ENCODE data around the gene KRT14. TPM values are rescaled to one million over a fixed set of nuclear protein-coding genes. Genes with fewer than 3 reads are reported as not detected.

Gene KRT14
- total RNA-seq, 1 experiment from 2014 or later = not detected

GRCh38 chr17:41532947-41533570 lies 53.6 kb downstream of the KRT14 start:
- Mint-ChIP-seq H3K9me3 (no peaks in the 10 kb centered on the region; a peak in 1 of 5 replicates), H3K36me3 (ENCODE audit: insufficient read depth in 1 of 3, low read depth in 3 of 3) (no peaks in the 10 kb centered on the region), H3K27me3 (ENCODE audit: low read depth) (peaks cover 26% of the 10 kb centered on the region), H3K27ac (no peak overlapping the region), H3K4me3 (no peak overlapping the region), H3K4me1 (peaks cover 41 to 52% of the 10 kb centered on the region in 2 experiments)
- H3K56ac ChIP-seq (ENCODE audit: insufficient read length, low read depth, low read length) = no peak overlapping the region
- no peak for DNase-seq
- H3K9ac ChIP-seq (ENCODE audit: extremely low read depth, insufficient read length, low read length) = no peak overlapping the region
- H3K79me1 ChIP-seq (ENCODE audit: insufficient read depth, low read depth, low read length, poor library complexity, severe bottlenecking) = no peaks in the 10 kb centered on the region
- H2BK120ac ChIP-seq (ENCODE audit: low read depth, low read length, poor library complexity, severe bottlenecking) = no peak overlapping the region
- no peak overlapping the region for H4K5ac ChIP-seq (ENCODE audit: insufficient read length, low read depth, low read length)
- WGBS (ENCODE audit: extremely low coverage, insufficient read length, low lambda C conversion rate) = no CpG with 5 or more reads among the region's 9 CpGs
- H2AFZ ChIP-seq (ENCODE audit: low read length) = no peak overlapping the region
- H3K18ac ChIP-seq (ENCODE audit: insufficient read length, low read depth, low read length) = no peak overlapping the region
- H3K27ac ChIP-seq (ENCODE audit: insufficient read length, low read depth, low read length) = no peak overlapping the region
- H2BK20ac ChIP-seq (ENCODE audit: low read depth, low read length, poor library complexity, severe bottlenecking) = no peak overlapping the region
- H3K23me2 ChIP-seq (ENCODE audit: insufficient read length, low read depth, low read length, poor library complexity, severe bottlenecking) = peaks cover 6% of the 10 kb centered on the region
- no peak overlapping the region for H3K4ac ChIP-seq (ENCODE audit: low read depth, low read length)
- no peaks in the 10 kb centered on the region for H3K9me3 ChIP-seq (ENCODE audit: control insufficient read depth, low read depth, low read length)
- H3K23ac ChIP-seq (ENCODE audit: insufficient read length, low read depth, low read length) = no peak overlapping the region
- H4K8ac ChIP-seq (replicated peaks; ENCODE audit: insufficient read length, low read depth, low read length) = no peak overlapping the region
- no peak overlapping the region for H3T11ph ChIP-seq (ENCODE audit: low read length)
- H3K4me2 ChIP-seq (ENCODE audit: insufficient read depth, insufficient read length, low read length) = no peak overlapping the region
- H3K14ac ChIP-seq (ENCODE audit: insufficient read depth, low read length) = no peak overlapping the region
- H2BK15ac ChIP-seq (ENCODE audit: low read depth, low read length) = no peak overlapping the region
- no peak overlapping the region for H2BK12ac ChIP-seq (ENCODE audit: insufficient read length, low read depth, low read length)
- no peak overlapping the region for H4K91ac ChIP-seq (ENCODE audit: insufficient read length, low read depth, low read length)
- no peaks in the 10 kb centered on the region for H3K79me2 ChIP-seq (ENCODE audit: insufficient read depth, low read length)
- no peaks in the 10 kb centered on the region for H4K20me1 ChIP-seq (ENCODE audit: control insufficient read depth, insufficient read depth, insufficient read length)
- H2AK5ac ChIP-seq (ENCODE audit: insufficient read length, low read length) = no peak overlapping the region
- H2BK5ac ChIP-seq (ENCODE audit: insufficient read length, low read length) = no peak overlapping the region
- no peaks in the 10 kb centered on the region for H3K27me3 ChIP-seq (ENCODE audit: insufficient read depth, low read length)
- no peak for TF ChIP-seq CTCF (conservative IDR thresholded peaks at IDR 0.05)
- peaks cover 2% of the 10 kb centered on the region; the same call in 1 of the 2 replicates for H3K4me1 ChIP-seq (ENCODE audit: insufficient read depth, low read length)

Other genes with a start within 250 kb of the KRT14 start
- gene KRT33A, start 236.1 kb downstream of the KRT14 start, total RNA-seq (2021) = not detected in 2 replicates
- gene KRT33B, start 217.1 kb downstream of the KRT14 start, total RNA-seq (2021) = not detected in 2 replicates
- gene KRT34, start 204.6 kb downstream of the KRT14 start, total RNA-seq (2021) = not detected in 2 replicates
- not detected in 2 replicates for gene KRT31, start 189.3 kb downstream of the KRT14 start, total RNA-seq (2021)
- gene KRT37, start 162.3 kb downstream of the KRT14 start, total RNA-seq (2021) = not detected in 2 replicates
- not detected in 2 replicates for gene KRT38, start 145.9 kb downstream of the KRT14 start, total RNA-seq (2021)
- gene KRT32, start 119.5 kb downstream of the KRT14 start, total RNA-seq (2021) = not detected in 2 replicates
- not detected in 2 replicates for gene KRT35, start 105.7 kb downstream of the KRT14 start, total RNA-seq (2021)
- not detected in 2 replicates for gene KRT36, start 97.0 kb downstream of the KRT14 start, total RNA-seq (2021)
- not detected in 2 replicates for gene KRT13, start 81.3 kb downstream of the KRT14 start, total RNA-seq (2021)
- gene KRT15, start 68.0 kb downstream of the KRT14 start, total RNA-seq (2021) = 0.35 and 0.87 TPM in 2 replicates
- gene KRT19, start 58.6 kb downstream of the KRT14 start, total RNA-seq (2021) = 134 and 143 TPM in 2 replicates
- gene KRT9, start 14.8 kb downstream of the KRT14 start, total RNA-seq (2021) = not detected in 2 replicates
- gene KRT16, start 25.9 kb upstream of the KRT14 start, total RNA-seq (2021) = not detected in 2 replicates
- gene KRT17, start 37.7 kb upstream of the KRT14 start, total RNA-seq (2021) = 1.1 and 1.5 TPM in 2 replicates
- gene EIF1, start 102.0 kb upstream of the KRT14 start, total RNA-seq (2021) = 651 and 652 TPM in 2 replicates
- gene GAST, start 125.4 kb upstream of the KRT14 start, total RNA-seq (2021) = not detected in 2 replicates
- gene HAP1, start 147.7 kb upstream of the KRT14 start, total RNA-seq (2021) = 2.2 and 2.5 TPM in 2 replicates
- gene JUP, start 199.8 kb upstream of the KRT14 start, total RNA-seq (2021) = 87.9 and 90.1 TPM in 2 replicates
- gene P3H4, start 225.1 kb upstream of the KRT14 start, total RNA-seq (2021) = 22.9 and 24.0 TPM in 2 replicates
- 166 TPM in 2 replicates for gene FKBP10, start 226.1 kb upstream of the KRT14 start, total RNA-seq (2021)
- gene NT5C3B, start 249.3 kb upstream of the KRT14 start, total RNA-seq (2021) = 66.2 and 76.1 TPM in 2 replicates

Data from H9 (cell line).